ENCODE measurements around the gene CDC42BPB. TPM values are rescaled to one million over a fixed set of nuclear protein-coding genes. Genes with fewer than 3 reads are reported as not detected.
"Not testable (repeated sequence)": the region's sequence is repeated elsewhere in the genome, so short reads cannot be mapped to it uniquely, and the experiment has no call there.

Gene CDC42BPB
- total RNA-seq, 1 donor from 2014 or later = 48.2 TPM

GRCh38 chr14:103027451-103027850 is 29.9 kb downstream of the CDC42BPB start:
- no peak overlapping the region for H3K27ac ChIP-seq
- no peak overlapping the region for H3K4me3 ChIP-seq
- H3K27ac Mint-ChIP-seq = no peak overlapping the region
- H3K4me3 Mint-ChIP-seq = no peak overlapping the region
- no peaks in the 10 kb centered on the region for H3F3A ChIP-seq (ENCODE audit: low read depth)
- H3K4me2 ChIP-seq = no peak overlapping the region
- DNase-seq (ENCODE audit: low spot score) = no peak
- peaks cover 19% of the 10 kb centered on the region for H3K36me3 Mint-ChIP-seq
- peaks cover 20% of the 10 kb centered on the region for H3K4me1 Mint-ChIP-seq
- peaks cover 99% of the 10 kb centered on the region for H3K79me2 ChIP-seq (ENCODE audit: low read depth)
- no peaks in the 10 kb centered on the region for H3K9me3 ChIP-seq (ENCODE audit: low read depth)
- H3K27me3 ChIP-seq = no peaks in the 10 kb centered on the region
- peaks cover 15% of the 10 kb centered on the region for H3K9me3 Mint-ChIP-seq
- TF ChIP-seq CTCF (IDR thresholded peaks at IDR 0.05) = no peak
- no peak for TF ChIP-seq EZH2phosphoT487 (IDR thresholded peaks at IDR 0.05)
- no peak for TF ChIP-seq EZH2 (IDR thresholded peaks at IDR 0.05)
- peaks cover 28% of the 10 kb centered on the region for H4K20me1 ChIP-seq (ENCODE audit: low read depth)
- H3K9ac ChIP-seq = no peak overlapping the region
- peaks cover 3% of the 10 kb centered on the region for H3K27me3 Mint-ChIP-seq (ENCODE audit: insufficient read depth, low read depth)
- H2AFZ ChIP-seq (replicated peaks) = no peak overlapping the region
- H3K36me3 ChIP-seq = peaks cover 2% of the 10 kb centered on the region
- peaks cover 7% of the 10 kb centered on the region for H3K4me1 ChIP-seq

GRCh38 chr14:103026988-103027387 is 30.4 kb downstream of the CDC42BPB start:
- peaks cover 11% of the 10 kb centered on the region for H3K4me1 ChIP-seq
- no peaks in the 10 kb centered on the region for H3F3A ChIP-seq (ENCODE audit: low read depth)
- Mint-ChIP-seq H3K4me1 (peaks cover 24% of the 10 kb centered on the region), H3K36me3 (peaks cover 21% of the 10 kb centered on the region), H3K4me3 (no peak overlapping the region), H3K27me3 (ENCODE audit: insufficient read depth, low read depth) (peaks cover 3% of the 10 kb centered on the region), H3K9me3 (peaks cover 15% of the 10 kb centered on the region), H3K27ac (no peak overlapping the region)
- H3K4me2 ChIP-seq = no peak overlapping the region
- no peaks in the 10 kb centered on the region for H3K27me3 ChIP-seq
- H3K9ac ChIP-seq = no peak overlapping the region
- DNase-seq (ENCODE audit: low spot score) = no peak
- H3K27ac ChIP-seq = no peak overlapping the region
- H3K9me3 ChIP-seq (ENCODE audit: low read depth) = no peaks in the 10 kb centered on the region
- H4K20me1 ChIP-seq (ENCODE audit: low read depth) = peaks cover 32% of the 10 kb centered on the region
- H2AFZ ChIP-seq (replicated peaks) = no peak overlapping the region
- H3K79me2 ChIP-seq (ENCODE audit: low read depth) = peaks cover 100% of the 10 kb centered on the region
- peaks cover 2% of the 10 kb centered on the region for H3K36me3 ChIP-seq
- no peak for TF ChIP-seq CTCF (IDR thresholded peaks at IDR 0.05)
- no peak for TF ChIP-seq EZH2 (IDR thresholded peaks at IDR 0.05)
- no peak for TF ChIP-seq EZH2phosphoT487 (IDR thresholded peaks at IDR 0.05)
- H3K4me3 ChIP-seq = no peak overlapping the region

- not testable (repeated sequence) for H2AFZ ChIP-seq (replicated peaks); H3K4me2 ChIP-seq; H3K27ac Mint-ChIP-seq; H3K27ac ChIP-seq; H3K9ac ChIP-seq; H3K4me3 ChIP-seq; H3K4me3 Mint-ChIP-seq; DNase-seq (ENCODE audit: low spot score); H3K9me3 ChIP-seq (ENCODE audit: low read depth); H3K36me3 ChIP-seq; H3K27me3 ChIP-seq; H3K27me3 Mint-ChIP-seq (ENCODE audit: insufficient read depth, low read depth); H3F3A ChIP-seq (ENCODE audit: low read depth)
- Histone ChIP-seq H3K4me1 (peaks cover 13% of the 10 kb centered on the region), H3K79me2 (ENCODE audit: low read depth) (peaks cover 100% of the 10 kb centered on the region), H4K20me1 (ENCODE audit: low read depth) (peaks cover 32% of the 10 kb centered on the region)
- peaks cover 15% of the 10 kb centered on the region for H3K9me3 Mint-ChIP-seq
- peaks cover 25% of the 10 kb centered on the region for H3K36me3 Mint-ChIP-seq
- H3K4me1 Mint-ChIP-seq = peaks cover 30% of the 10 kb centered on the region
These were observed 31.2 kb downstream of the CDC42BPB start for GRCh38 chr14:103026196-103026595.

- no peak overlapping the region for H3K9ac ChIP-seq
- H3F3A ChIP-seq (ENCODE audit: low read depth) = no peaks in the 10 kb centered on the region
- H3K27ac ChIP-seq = no peak overlapping the region
- peaks cover 5% of the 10 kb centered on the region for H3K27me3 Mint-ChIP-seq (ENCODE audit: insufficient read depth, low read depth)
- H3K27me3 ChIP-seq = no peaks in the 10 kb centered on the region
- no peak overlapping the region for H3K4me3 ChIP-seq
- peaks cover 31% of the 10 kb centered on the region for H4K20me1 ChIP-seq (ENCODE audit: low read depth)
- H2AFZ ChIP-seq (replicated peaks) = no peak overlapping the region
- peaks cover 96% of the 10 kb centered on the region for H3K79me2 ChIP-seq (ENCODE audit: low read depth)
- no peak for DNase-seq (ENCODE audit: low spot score)
- H3K9me3 Mint-ChIP-seq = peaks cover 15% of the 10 kb centered on the region
- H3K27ac Mint-ChIP-seq = peak overlapping the region; percentile 75
- H3K4me3 Mint-ChIP-seq = no peak overlapping the region
- H3K4me2 ChIP-seq = no peak overlapping the region
- TF ChIP-seq CTCF (IDR thresholded peaks at IDR 0.05) = no peak
- TF ChIP-seq EZH2 (IDR thresholded peaks at IDR 0.05) = no peak
- TF ChIP-seq EZH2phosphoT487 (IDR thresholded peaks at IDR 0.05) = no peak
- H3K4me1 Mint-ChIP-seq = peaks cover 34% of the 10 kb centered on the region
- H3K4me1 ChIP-seq = peaks cover 13% of the 10 kb centered on the region
- peaks cover 2% of the 10 kb centered on the region for H3K36me3 ChIP-seq
- no peaks in the 10 kb centered on the region for H3K9me3 ChIP-seq (ENCODE audit: low read depth)
- peaks cover 32% of the 10 kb centered on the region for H3K36me3 Mint-ChIP-seq
These were observed 33.4 kb downstream of the CDC42BPB start for GRCh38 chr14:103023881-103024473.

All from neural progenitor cell (in vitro differentiated cells).